ENCODE data around the gene TSPAN3. TPM values are rescaled to one million over a fixed set of nuclear protein-coding genes. Genes with fewer than 3 reads are reported as not detected.

Gene TSPAN3
- total RNA-seq, 1 experiment from 2014 or later, result 140 TPM

DNA sequence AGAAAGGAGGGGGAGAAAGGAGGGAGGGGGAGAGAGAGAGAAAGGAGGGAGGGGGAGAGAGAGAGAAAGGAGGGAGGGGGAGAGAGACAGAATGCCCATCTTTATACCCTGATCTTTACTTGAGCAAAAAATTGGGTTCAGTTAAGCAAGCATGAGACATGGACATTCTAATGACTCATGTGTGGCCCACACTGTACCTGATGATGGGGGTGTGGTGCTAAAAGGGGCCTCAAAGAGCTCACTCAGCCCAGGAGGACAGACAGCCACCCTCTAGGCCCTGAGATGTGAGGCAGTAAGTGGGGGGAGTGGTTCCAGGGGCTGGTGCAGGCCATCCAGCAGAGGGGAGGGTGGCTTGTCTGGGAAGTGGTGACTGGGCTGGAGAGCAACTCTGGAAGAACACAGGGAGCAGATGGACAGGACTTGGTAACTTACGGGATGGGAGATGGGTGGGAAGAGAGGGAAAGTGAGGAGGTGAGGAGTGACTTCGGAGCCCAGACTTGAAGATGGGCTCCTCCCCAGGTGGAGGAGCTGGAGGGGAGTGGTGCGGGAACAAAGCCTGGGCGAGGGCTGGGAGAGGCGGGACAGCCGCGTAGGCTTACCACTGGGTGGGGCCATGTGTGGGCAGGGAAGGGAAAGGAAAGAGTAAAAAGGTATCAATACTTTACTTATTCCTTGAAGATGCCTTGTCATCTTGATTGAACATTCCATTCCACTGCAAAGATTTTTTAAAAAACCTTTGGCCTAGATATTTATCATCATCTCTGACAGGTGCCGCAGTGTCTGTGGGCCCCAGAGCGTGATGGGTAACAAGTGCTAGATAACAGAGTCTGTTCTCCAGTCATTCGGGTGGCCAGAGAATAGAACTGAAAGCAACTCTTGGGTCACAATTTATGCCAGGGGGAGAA lies 32.3 kb downstream of the TSPAN3 start:
- Histone ChIP-seq H3K79me2 (ENCODE audit: low read length) (no peaks in the 10 kb centered on the region), H2AFZ (ENCODE audit: low read length) (no peak overlapping the region), H3K9ac (ENCODE audit: low read length) (no peak overlapping the region), H3K4me2 (ENCODE audit: low read length) (no peak overlapping the region), H4K20me1 (ENCODE audit: low read length) (no peaks in the 10 kb centered on the region), H3K9me2 (replicated peaks; ENCODE audit: low read length) (no peaks in the 10 kb centered on the region), H3K9me3 (ENCODE audit: low read length) (no peaks in the 10 kb centered on the region), H3F3A (ENCODE audit: low read length, unreplicated experiment) (no peaks in the 10 kb centered on the region), H3K27me3 (ENCODE audit: low read length) (no peaks in the 10 kb centered on the region), H3K27ac (ENCODE audit: low read length) (no peak overlapping the region), H3K4me1 (ENCODE audit: insufficient read depth, low read length) (no peaks in the 10 kb centered on the region), H3K36me3 (ENCODE audit: low read depth, low read length) (no peaks in the 10 kb centered on the region), H3K4me3 (ENCODE audit: low read length) (no peak overlapping the region)
- CTCF ChIA-PET, result no interaction called here
- BruUV-seq (replicated peaks), result no TSS peak
- ATAC-seq, result no peak
- intact Hi-C loops (cut with micrococcal nuclease), result no loop called here
- no peak for TF ChIP-seq EZH2phosphoT487 (IDR thresholded peaks at IDR 0.05; ENCODE audit: borderline replicate concordance, low read length)
- TF ChIP-seq, protein P1, sequence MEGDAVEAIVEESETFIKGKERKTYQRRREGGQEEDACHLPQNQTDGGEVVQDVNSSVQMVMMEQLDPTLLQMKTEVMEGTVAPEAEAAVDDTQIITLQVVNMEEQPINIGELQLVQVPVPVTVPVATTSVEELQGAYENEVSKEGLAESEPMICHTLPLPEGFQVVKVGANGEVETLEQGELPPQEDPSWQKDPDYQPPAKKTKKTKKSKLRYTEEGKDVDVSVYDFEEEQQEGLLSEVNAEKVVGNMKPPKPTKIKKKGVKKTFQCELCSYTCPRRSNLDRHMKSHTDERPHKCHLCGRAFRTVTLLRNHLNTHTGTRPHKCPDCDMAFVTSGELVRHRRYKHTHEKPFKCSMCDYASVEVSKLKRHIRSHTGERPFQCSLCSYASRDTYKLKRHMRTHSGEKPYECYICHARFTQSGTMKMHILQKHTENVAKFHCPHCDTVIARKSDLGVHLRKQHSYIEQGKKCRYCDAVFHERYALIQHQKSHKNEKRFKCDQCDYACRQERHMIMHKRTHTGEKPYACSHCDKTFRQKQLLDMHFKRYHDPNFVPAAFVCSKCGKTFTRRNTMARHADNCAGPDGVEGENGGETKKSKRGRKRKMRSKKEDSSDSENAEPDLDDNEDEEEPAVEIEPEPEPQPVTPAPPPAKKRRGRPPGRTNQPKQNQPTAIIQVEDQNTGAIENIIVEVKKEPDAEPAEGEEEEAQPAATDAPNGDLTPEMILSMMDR (conservative IDR thresholded peaks at IDR 0.05; ENCODE audit: low read depth, low read length), result no peak
- no peak for TF ChIP-seq EZH2 (IDR thresholded peaks at IDR 0.05; ENCODE audit: low read length, unreplicated experiment)
- POLR2A ChIA-PET (ENCODE audit: unreplicated experiment), result no interaction called here
- DNase-seq, result no peak

DNA sequence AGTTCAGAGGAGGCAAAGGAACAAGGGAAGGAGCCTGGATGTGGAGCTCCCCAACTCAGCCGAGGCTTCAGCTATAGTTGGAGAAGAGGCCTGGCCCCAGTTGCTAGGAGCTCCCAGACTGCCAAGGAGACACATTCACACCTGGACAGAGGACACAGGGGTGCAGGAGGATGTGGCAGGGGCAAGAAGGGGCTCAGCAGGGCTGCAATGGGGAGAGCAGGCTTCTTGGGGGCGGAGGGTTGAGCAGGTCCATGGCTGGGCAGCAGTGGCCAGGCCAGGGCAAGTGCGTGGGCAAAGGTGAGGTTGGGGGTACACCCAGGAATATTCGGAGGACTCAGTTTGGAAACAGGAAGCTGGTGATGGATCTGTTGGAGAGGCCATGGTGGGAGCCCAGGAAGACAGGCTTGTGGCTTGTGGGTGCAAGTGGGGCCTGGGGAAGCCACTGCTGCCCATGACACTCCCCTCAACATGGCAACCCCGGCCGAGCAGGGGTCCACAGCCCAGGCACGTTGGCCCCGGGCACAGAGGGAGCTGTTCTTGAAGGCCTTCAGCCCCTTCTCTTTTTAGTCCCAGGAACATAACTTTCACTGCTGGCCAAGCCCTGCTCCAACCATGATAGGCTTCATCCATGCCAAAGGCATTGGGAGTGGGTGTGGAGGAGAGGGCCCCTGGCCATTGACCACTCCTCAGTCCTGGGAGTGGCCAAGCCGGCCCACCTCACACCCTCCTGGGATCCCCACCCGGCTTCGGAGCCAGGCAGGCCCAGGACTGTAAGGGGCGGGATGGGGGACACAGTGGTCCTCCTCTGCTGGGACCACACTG lies 33.3 kb downstream of the TSPAN3 start:
- no TSS peak for BruUV-seq (replicated peaks)
- intact Hi-C loops (cut with micrococcal nuclease), result no loop called here
- Histone ChIP-seq H3K9me2 (replicated peaks; ENCODE audit: low read length) (no peaks in the 10 kb centered on the region), H3K79me2 (ENCODE audit: low read length) (no peaks in the 10 kb centered on the region), H3K9ac (ENCODE audit: low read length) (no peak overlapping the region), H3F3A (ENCODE audit: low read length, unreplicated experiment) (no peaks in the 10 kb centered on the region), H3K4me3 (ENCODE audit: low read length) (no peak overlapping the region), H2AFZ (ENCODE audit: low read length) (no peak overlapping the region), H3K4me1 (ENCODE audit: insufficient read depth, low read length) (no peaks in the 10 kb centered on the region), H3K27ac (ENCODE audit: low read length) (no peak overlapping the region), H3K9me3 (ENCODE audit: low read length) (no peaks in the 10 kb centered on the region), H3K27me3 (ENCODE audit: low read length) (no peaks in the 10 kb centered on the region), H3K4me2 (ENCODE audit: low read length) (no peak overlapping the region), H3K36me3 (ENCODE audit: low read depth, low read length) (no peaks in the 10 kb centered on the region), H4K20me1 (ENCODE audit: low read length) (no peaks in the 10 kb centered on the region)
- ATAC-seq, result no peak
- TF ChIP-seq, protein P1 (conservative IDR thresholded peaks at IDR 0.05; ENCODE audit: low read depth, low read length), result no peak
- TF ChIP-seq EZH2phosphoT487 (IDR thresholded peaks at IDR 0.05; ENCODE audit: borderline replicate concordance, low read length), result no peak
- no peak for DNase-seq
- POLR2A ChIA-PET (ENCODE audit: unreplicated experiment), result no interaction called here
- CTCF ChIA-PET, result no interaction called here

All from PC-3 (cell line).